NCI-H1048 (cell line): ENCODE measurements around the gene TAOK2.

ENCODE experiments used
- DNase-seq: peaks from one replicate; lab custom pipeline; 2025; lab: John Stamatoyannopoulos, UW

Gene TAOK2

GRCh38 chr16:29988346-29989075 is 14.8 kb downstream of the TAOK2 start:
- DNase-seq = no peak

GRCh38 chr16:29989111-29989858 is 15.6 kb downstream of the TAOK2 start:
- DNase-seq = no peak

- DNase-seq = no peak
These were observed 16.4 kb downstream of the TAOK2 start for GRCh38 chr16:29990034-29990433.

GRCh38 chr16:29990883-29991570 is 17.4 kb downstream of the TAOK2 start:
- DNase-seq = no peak

- DNase-seq = no peak
These were observed 17.9 kb downstream of the TAOK2 start for GRCh38 chr16:29991571-29991904.

GRCh38 chr16:29992344-29992967 is 18.8 kb downstream of the TAOK2 start:
- DNase-seq = no peak

GRCh38 chr16:29993191-29993902 is 19.7 kb downstream of the TAOK2 start:
- no peak for DNase-seq

- DNase-seq = no peak
These were observed 20.4 kb downstream of the TAOK2 start for GRCh38 chr16:29993903-29994599.

GRCh38 chr16:29994600-29995323 is 21.1 kb downstream of the TAOK2 start:
- DNase-seq = no peak

- DNase-seq = peak; percentile 60
These were observed 21.7 kb downstream of the TAOK2 start, which contains the start of gene HIRIP3 for GRCh38 chr16:29995324-29995910. Gene HIRIP3 (minus strand): TSS chr16:29995617. CDS start chr16:29995605, 12 bp downstream.

GRCh38 chr16:29995911-29996765 is 22.5 kb downstream of the TAOK2 start, which contains the start of gene INO80E:
Gene INO80E (plus strand): TSS chr16:29996241. CDS start chr16:29996311, 70 bp downstream.
- peak; percentile 75 for DNase-seq

- DNase-seq = no peak
These were observed 23.1 kb downstream of the TAOK2 start for GRCh38 chr16:29996766-29997250.

GRCh38 chr16:29999605-30000004 is 25.9 kb downstream of the TAOK2 start:
- DNase-seq = no peak

- DNase-seq = no peak
These were observed 27.3 kb downstream of the TAOK2 start for GRCh38 chr16:30000735-30001631.

GRCh38 chr16:30002614-30003346 is 29.1 kb downstream of the TAOK2 start:
- DNase-seq = no peak

GRCh38 chr16:30003670-30004423 is 30.2 kb downstream of the TAOK2 start:
- no peak for DNase-seq
